ENCODE data around the gene TUBB6. TPM values are rescaled to one million over a fixed set of nuclear protein-coding genes. Genes with fewer than 3 reads are reported as not detected.

TUBB6 gene
- total RNA-seq, 1 experiment from 2014 or later: 125 TPM

GRCh38 chr18:12324991-12325725 is 17.1 kb downstream of the TUBB6 start:
- POLR2A ChIA-PET: no interaction called here
- H3K27me3 ChIP-seq (ENCODE audit: control insufficient read depth, insufficient read depth, low read length): no peaks in the 10 kb centered on the region
- in situ Hi-C loops (cut with HindIII; ENCODE audit: low pct_unique_long_range_greater_than_20kb, low sequenced_read_pairs) (no loop called here), intact Hi-C loops (cut with micrococcal nuclease; ENCODE audit: unreplicated experiment) (no loop called here)
- no peak for ATAC-seq
- no peak for TF ChIP-seq TCF7L2 (IDR thresholded peaks at IDR 0.05; ENCODE audit: low read depth, low read length)
- no peak for TF ChIP-seq CTCF (IDR thresholded peaks at IDR 0.05)
- no peak for TF ChIP-seq POLR2AphosphoS5 (IDR thresholded peaks at IDR 0.05; ENCODE audit: low read depth, low read length)
- TF ChIP-seq SIN3A (IDR thresholded peaks at IDR 0.05; ENCODE audit: borderline replicate concordance, insufficient read depth, low read depth, low read length): no peak
- no peak for TF ChIP-seq REST (IDR thresholded peaks at IDR 0.05; ENCODE audit: insufficient read depth in 1 of 2, low read depth in 2 of 2, low read length in 1 of 2)
- no peak for DNase-seq (ENCODE audit: low read depth, low spot score)
- peaks cover 21% of the 10 kb centered on the region for H3K36me3 ChIP-seq (ENCODE audit: control insufficient read depth, insufficient read depth, low read length)
- no peaks in the 10 kb centered on the region; the same call in 1 of the 2 replicates for H3K4me1 ChIP-seq (ENCODE audit: control insufficient read depth, insufficient read depth, low read length)
- BruUV-seq (replicated peaks): no TSS peak
- H3K4me3 ChIP-seq (ENCODE audit: low read depth in 2 of 2, low read length in 2 of 2): no peak overlapping the region
- CTCF ChIA-PET: no interaction called here
- H3K9me3 ChIP-seq (ENCODE audit: control insufficient read depth, insufficient read depth, low read depth, low read length): no peaks in the 10 kb centered on the region
- H3K27ac ChIP-seq (ENCODE audit: low read length): no peak overlapping the region

- intact Hi-C loops (cut with micrococcal nuclease; ENCODE audit: unreplicated experiment): no loop called here
These were observed 17.7 kb downstream of the TUBB6 start for GRCh38 chr18:12325726-12326245.

More at GRCh38 chr18:12325726-12326245, 17.7 kb downstream of the TUBB6 start:
- in situ Hi-C loops (cut with HindIII; ENCODE audit: low pct_unique_long_range_greater_than_20kb, low sequenced_read_pairs): no loop called here
- H3K27ac ChIP-seq (ENCODE audit: low read length): no peak overlapping the region
- TF ChIP-seq REST (IDR thresholded peaks at IDR 0.05; ENCODE audit: insufficient read depth in 1 of 2, low read depth in 2 of 2, low read length in 1 of 2): no peak
- no peak for TF ChIP-seq CTCF (IDR thresholded peaks at IDR 0.05)
- TF ChIP-seq POLR2AphosphoS5 (IDR thresholded peaks at IDR 0.05; ENCODE audit: low read depth, low read length): no peak
- no peak for TF ChIP-seq TCF7L2 (IDR thresholded peaks at IDR 0.05; ENCODE audit: low read depth, low read length)
- no peak for TF ChIP-seq SIN3A (IDR thresholded peaks at IDR 0.05; ENCODE audit: borderline replicate concordance, insufficient read depth, low read depth, low read length)
- no peak overlapping the region for H3K4me3 ChIP-seq (ENCODE audit: low read depth in 2 of 2, low read length in 2 of 2)
- H3K9me3 ChIP-seq (ENCODE audit: control insufficient read depth, insufficient read depth, low read depth, low read length): no peaks in the 10 kb centered on the region
- ChIA-PET POLR2A (no interaction called here), CTCF (no interaction called here)
- no peaks in the 10 kb centered on the region; the same call in 1 of the 2 replicates for H3K4me1 ChIP-seq (ENCODE audit: control insufficient read depth, insufficient read depth, low read length)
- no peaks in the 10 kb centered on the region for H3K27me3 ChIP-seq (ENCODE audit: control insufficient read depth, insufficient read depth, low read length)
- DNase-seq (ENCODE audit: low read depth, low spot score) (no peak), ATAC-seq (no peak)
- BruUV-seq (replicated peaks): TSS peak; percentile 80
- peaks cover 19% of the 10 kb centered on the region for H3K36me3 ChIP-seq (ENCODE audit: control insufficient read depth, insufficient read depth, low read length)

All from Panc1 (cell line).